Hepatic stellate cell (primary cell): ENCODE measurements around the gene TMCC3.
"Not testable (repeated sequence)": the region's sequence is repeated elsewhere in the genome, so short reads cannot be mapped to it uniquely, and the experiment has no call there.

Experiments used
- DNase-seq: peaks from one replicate; pipeline ENCODE4 v3.0.0; 2011; ENCODE audit warnings: low spot score

TMCC3 gene

GRCh38 chr12:94634717-94635116 is 15.6 kb downstream of the TMCC3 start:
- DNase-seq, result no peak

DNA sequence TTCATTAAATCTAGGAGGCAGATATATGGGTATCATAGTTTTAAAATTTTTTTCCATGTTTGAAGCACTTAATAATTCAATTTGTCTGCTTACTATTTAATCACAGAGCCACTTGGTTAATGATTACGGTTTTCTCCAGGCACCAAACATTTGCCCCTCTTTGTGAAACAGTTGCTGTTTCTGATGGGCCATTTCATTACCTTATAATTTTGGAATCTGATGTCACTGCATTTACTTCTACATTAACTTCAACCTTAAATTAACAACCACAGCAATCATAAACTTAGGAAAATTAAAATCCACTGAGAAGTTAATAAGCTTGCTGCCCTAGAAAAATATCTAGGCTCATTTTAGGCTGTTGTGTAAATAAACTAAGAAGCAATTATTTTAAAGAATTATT is 17.0 kb downstream of the TMCC3 start:
- no peak for DNase-seq

DNA sequence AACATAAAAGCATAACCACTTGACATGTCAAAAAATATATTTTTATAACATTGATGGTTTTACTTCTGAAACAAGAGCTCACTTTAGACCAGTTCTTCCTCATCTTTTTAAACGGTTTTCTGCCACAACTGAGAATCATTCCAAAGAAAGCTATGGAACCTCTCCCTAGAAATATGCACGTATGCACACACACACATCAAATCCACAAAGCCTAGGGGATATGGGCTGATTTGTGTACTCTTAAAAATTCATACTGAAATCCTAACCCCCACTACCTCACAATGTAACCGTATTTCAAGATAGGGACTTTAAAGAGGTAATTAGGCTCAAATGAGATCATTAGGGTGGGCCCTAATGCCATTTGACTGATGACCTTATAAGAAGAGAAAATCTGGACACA is 19.3 kb downstream of the TMCC3 start:
- no peak for DNase-seq

GRCh38 chr12:94628819-94629472 is 21.4 kb downstream of the TMCC3 start:
- DNase-seq, result no peak

GRCh38 chr12:94628369-94628768 is 22.0 kb downstream of the TMCC3 start:
- no peak for DNase-seq

DNA sequence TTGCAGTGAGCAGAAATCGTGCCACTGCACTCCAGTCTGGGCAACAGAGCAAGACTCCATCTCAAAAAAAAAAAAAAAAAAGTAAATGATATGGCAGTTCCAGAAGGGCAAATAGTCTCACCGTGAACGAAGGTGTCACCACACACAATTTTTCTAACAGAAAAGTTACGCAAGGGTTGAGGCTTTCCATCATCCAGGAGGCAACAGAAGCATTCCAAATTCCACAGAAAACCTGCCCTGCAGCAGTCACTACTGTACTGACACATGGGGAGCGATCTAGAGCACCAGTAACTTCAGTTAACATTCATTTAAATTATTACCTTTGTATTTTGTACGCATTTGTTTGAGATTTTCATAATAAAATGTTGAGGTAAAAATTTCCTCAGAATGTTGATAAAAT is 24.8 kb downstream of the TMCC3 start:
- DNase-seq, result no peak

GRCh38 chr12:94623161-94623920 is 27.0 kb downstream of the TMCC3 start:
- no peak for DNase-seq

DNA sequence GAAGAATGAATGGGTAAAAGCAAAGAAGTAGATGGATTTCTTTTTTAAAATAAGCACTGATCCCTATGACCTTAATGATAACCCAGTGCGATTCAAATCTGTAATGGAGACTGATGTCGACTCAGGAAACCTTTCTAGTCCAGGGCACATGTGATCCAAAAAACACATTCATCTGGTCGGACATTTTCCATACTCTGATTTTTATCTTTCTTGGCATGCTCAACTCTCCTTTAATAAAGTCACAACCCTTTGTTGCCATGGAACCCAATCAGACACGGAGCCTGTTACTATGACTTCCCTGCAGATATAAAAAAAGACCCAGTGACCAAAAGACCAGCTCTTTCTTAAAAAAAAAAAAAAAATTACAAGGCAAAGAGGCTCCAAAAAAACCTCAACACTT is 27.9 kb downstream of the TMCC3 start:
- DNase-seq, result peak; percentile 29

- DNase-seq, result peak; percentile 18
Measured at GRCh38 chr12:94621662-94622359, 28.5 kb downstream of the TMCC3 start.

DNA sequence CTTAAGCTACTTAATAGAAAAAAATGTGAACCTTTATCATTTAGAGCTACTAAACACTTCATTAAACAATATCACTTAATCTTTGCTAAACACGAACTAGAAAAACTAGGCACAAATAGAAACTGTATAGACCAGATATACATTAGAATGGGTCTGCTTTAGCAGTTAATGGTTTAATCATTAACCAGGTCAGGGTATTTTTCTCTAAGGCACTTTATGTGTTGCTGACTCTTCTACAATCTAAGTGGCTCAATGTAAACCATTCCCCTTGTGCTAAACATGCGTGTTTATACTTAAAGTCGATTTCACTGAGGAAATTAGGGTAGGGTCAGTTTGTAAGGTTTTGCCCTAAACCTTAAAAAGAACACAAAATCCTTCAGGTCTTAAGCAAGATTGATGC is 29.7 kb downstream of the TMCC3 start:
- DNase-seq, result no peak

DNA sequence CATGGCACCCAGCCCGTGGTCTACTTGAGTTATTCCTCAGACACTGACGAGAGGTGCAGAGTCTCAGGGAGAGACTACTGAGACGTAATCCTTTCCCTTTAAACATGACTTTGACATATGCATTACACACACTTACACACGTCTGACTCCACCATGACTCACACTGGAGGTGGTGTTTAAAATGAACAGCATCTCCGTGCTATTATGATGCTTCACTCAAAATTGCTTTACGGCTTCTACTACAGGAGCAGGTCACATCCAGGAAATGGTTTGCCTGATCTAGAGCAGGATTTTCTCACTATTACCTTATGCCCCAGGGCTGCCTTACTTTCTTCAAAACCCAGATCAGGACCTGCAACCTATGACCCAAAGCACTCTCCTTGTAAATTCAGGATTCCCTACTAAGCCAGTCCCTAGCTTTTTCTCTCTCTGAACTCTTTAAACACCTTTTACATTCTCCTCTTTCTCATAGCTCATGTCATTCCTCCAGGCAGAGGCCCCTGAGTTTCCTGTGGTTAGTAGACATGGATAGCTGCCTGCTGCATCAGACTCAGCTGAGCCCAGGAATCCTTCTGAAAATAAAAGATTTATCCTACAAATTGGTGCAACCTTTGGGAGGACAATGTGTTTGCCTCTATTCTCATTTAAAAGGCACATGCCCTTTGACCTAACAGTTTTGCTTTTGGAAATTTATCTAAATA is 31.2 kb downstream of the TMCC3 start:
- peak; percentile 56 for DNase-seq

DNA sequence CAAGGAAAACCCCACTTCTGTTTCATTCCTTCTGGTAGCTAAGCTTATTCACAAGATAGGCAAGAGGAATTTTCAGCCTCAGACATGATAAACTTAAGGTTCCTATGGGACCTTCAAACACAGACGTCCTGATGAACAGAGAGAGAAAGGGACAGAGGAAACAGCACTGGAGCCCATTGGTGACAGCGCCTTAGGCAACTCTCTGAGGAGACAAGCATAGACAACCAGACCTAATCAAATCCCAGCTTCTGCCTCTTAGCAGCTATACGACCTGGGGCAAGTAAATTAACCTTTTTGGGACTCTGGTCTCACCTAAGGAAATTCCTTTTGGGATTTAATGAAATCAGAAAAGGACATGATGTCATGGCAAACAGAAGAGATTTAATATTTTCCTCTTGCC is 33.3 kb downstream of the TMCC3 start:
- no peak for DNase-seq

GRCh38 chr12:94616203-94616729 is 34.1 kb downstream of the TMCC3 start:
- DNase-seq, result no peak

- no peak for DNase-seq
Measured at GRCh38 chr12:94615260-94616181, 34.8 kb downstream of the TMCC3 start.

DNA sequence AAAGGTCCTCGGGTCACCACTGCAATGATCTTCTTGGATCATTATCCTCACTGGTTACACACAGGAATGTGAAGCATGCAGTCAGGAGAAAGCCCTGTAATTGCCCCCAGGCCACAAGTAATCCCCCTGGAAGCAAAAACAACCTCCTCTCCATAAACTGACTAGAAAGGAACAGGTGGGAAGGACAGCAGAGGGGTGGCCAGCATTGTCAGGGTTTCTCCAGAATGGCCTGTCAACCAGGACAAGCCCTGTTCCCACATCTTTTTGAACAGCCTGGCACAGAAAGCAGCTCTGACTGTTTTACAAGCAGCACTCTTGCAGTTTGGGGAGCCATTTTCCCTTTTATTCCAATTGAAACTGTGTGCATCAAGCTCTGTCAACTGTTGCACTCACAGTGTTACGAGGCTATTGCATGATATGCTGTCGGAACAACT is 36.1 kb downstream of the TMCC3 start:
- no peak for DNase-seq

- no peak for DNase-seq
Measured at GRCh38 chr12:94609917-94610443, 40.4 kb downstream of the TMCC3 start.

- DNase-seq, result not testable (repeated sequence)
Measured at GRCh38 chr12:94606810-94607209, 43.5 kb downstream of the TMCC3 start.

DNA sequence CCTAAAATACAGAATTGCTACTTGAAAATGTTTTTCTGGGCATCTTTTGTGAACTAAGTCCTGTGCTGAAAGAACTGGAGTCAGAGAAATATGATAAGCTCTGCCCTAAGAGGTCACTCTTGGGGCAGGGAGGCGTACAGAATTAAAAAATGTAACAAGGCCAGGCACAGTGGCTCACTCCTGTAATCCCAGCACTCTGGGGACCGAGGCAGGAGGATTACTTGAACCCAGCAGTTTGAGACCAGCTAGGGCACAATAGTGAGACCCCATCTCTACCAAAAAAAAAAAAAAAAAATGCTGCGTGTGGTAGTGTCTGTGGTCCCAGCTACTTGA is 46.0 kb downstream of the TMCC3 start:
- no peak for DNase-seq

DNA sequence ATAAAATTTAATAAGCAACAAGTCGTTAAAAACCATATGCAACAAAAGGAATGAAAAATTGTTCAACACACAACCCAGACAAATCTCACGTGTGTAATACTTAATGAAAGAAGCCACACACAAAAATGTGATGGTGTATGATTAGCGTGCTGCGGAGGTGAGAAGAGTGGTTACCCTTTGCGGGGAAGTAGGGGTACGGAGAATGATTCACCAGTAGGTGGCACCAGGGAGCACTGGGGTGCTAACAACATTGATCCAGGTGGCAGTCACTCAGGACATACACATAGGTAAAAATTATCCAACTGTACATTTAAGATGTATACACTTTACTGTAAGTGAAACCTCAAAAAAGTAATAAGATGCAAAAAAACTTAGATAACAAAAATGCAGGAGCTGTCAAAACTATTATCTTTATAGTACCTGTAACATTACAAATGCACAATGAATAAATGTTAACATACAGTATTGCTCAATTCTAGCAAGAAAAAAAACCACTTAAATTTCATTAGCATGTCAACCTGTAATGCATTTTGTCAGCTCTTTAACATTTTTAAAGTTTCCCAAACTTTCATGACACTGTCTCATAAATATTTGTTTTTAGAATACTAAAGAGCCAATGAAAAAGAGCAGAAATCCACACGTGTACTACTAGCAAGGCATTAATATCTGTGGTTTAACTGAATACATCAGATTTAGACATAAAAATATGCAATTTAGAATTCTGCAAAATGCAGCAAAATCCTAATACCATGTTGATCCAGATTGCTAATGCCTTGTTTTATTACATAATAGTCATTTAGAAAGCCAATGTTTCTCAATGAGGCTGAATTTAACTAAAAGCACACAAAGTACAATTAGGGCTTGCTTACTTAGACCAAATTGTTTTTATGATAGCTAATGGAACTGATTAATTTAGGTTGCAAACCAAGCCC is 46.7 kb downstream of the TMCC3 start:
- no peak for DNase-seq

DNA sequence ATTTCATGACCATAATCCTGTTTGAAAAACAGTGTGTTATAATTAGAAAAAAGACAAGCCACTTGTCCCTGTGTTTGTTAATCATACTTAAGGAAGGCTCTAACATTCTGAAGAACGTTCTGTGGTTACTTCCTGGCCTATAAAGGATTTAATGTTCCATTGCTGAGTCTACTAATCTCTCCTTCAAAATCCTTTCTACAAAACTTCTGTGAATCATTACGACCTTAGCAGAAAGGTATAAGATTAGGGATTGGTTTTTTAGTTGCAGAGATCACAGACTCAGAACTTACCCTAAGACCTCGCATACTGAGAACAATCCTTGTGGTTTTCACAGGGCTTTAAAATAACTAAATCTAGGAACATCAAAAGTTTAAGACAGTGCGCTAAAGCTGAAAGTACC is 48.3 kb downstream of the TMCC3 start:
- DNase-seq, result no peak
